C4-2B (cell line): ENCODE results near the gene SERTAD1.
A peak's percentile ranks its signal among the peaks of the same experiment; 100 is the strongest.

Source experiments
- H3K27ac ChIP-seq: fragments of 450-650 bp; 2 replicates; pipeline ENCODE4 v1.5.1; 2017
- CTCF ChIP-seq: fragments of 450-650 bp; conservative IDR thresholded peaks from 2 replicates; pipeline ENCODE4 v1.5.1; 2017; ENCODE audit warnings: mild to moderate bottlenecking
- ZFX ChIP-seq: fragments of 450-650 bp; IDR thresholded peaks from 2 replicates; pipeline ENCODE4 v1.6.1; 2017

SERTAD1 gene

DNA sequence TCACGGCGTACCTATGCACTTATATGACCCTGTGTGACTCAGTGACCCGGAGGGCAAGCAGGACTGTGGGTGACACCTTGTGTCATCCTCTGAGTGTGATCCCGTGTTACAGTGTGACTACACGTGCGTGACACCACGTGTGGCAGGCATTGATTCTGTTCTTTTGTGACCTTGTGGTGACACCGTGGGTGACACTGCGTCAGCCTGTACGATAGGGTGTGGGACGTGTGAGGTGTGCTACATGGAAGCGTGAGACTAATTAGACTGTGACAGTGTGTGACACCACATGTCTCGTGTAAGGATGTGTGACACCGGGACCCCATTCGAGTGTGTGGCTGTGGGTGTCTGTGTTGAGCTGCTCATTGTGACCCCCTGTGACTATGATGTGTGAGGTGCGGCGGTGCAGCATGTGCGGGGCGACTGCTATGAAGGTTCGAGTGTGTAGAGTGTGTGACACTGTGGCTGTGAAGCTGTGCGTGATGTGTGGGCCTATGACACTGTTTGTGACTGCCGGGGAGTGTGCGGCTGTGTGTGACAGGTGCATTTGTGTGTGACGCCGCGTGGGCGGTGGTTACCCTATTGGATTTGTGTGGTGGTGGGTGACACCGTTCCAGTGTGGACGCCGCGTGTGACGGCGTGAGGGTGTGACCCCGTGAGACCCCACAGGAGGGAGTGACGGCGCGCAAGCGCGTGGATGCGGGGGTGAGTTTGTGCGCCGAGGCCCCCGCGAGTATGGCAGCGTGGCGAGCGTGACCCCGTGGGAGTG lies 40.6 kb upstream of the SERTAD1 start:
- no peak for TF ChIP-seq CTCF
- TF ChIP-seq ZFX: no peak
- peak overlapping the region; percentile 90 for H3K27ac ChIP-seq

GRCh38 chr19:40465557-40466218 lies 39.9 kb upstream of the SERTAD1 start, which contains the start of gene BLVRB:
Gene BLVRB (minus strand): TSS chr19:40465745. CDS start chr19:40465688, 57 bp downstream.
- H3K27ac ChIP-seq: peak within 1 kb of the TSS; percentile 90
- TF ChIP-seq CTCF: no peak
- TF ChIP-seq ZFX: no peak; the same call in 1 of the 2 replicates

- TF ChIP-seq ZFX: 0 out of 2 replicates have a peak, but pooled peaks have one; percentile 31
- no peak for TF ChIP-seq CTCF
- peak overlapping the region; percentile 90 for H3K27ac ChIP-seq
Observed at GRCh38 chr19:40465025-40465556, 39.3 kb upstream of the SERTAD1 start.

- TF ChIP-seq CTCF: peak; percentile 86
- no peak for TF ChIP-seq ZFX
- H3K27ac ChIP-seq: peak overlapping the region; percentile 90
Observed at GRCh38 chr19:40464059-40465024, 38.5 kb upstream of the SERTAD1 start.

DNA sequence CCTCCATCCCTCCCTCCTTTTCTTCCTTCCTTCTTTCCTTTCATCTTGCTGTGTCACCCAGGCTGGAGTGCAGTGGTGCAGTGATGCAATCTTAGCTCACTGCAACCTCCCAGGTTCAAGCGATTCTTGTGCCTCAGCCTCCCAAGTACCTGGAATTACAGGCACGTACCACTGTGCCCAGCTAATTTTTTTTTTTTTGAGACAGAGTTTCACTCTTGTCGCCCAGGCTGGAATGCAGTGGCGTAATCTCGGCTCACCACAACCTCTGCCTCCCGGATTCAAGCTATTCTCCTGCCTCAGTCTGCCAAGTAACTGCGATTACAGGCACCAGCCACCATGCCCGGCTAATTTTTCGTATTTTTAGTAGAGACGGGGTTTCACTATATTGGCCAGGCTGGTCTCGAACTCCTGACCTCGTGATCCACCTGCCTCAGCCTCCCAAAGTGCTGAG lies 37.8 kb upstream of the SERTAD1 start:
- peak overlapping the region; percentile 90 for H3K27ac ChIP-seq

DNA sequence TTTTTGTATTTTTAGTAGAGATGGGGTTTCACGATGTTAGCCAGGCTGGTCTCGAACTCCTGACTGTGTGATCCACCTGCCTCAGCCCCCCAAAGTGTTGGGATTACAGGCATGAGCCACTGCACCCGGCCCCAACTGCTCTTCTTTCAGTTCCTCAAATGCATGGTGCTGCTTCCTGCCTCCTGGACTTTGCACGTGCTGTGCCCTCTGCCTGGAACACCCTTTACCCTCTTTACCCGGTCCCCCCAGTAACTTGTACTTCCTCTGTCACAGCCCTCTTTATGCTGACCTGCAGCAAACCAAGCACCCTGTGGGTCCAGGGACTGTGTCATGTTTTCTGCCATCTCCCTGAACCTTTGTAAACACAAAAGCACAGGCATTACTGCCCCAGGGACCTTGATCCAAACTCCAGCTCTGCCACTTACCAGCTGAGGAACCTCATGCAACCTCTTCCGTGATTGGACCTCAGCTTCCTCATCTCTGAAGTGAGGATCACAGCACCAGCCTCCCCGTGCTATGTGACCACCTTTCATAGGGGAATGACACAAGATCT lies 36.0 kb upstream of the SERTAD1 start:
- H3K27ac ChIP-seq: peak overlapping the region; percentile 90

More for the DNA sequence above, 36.0 kb upstream of the SERTAD1 start:
- TF ChIP-seq ZFX (no peak), CTCF (no peak)
